ENCODE results near the gene CA10. TPM values are rescaled to one million over a fixed set of nuclear protein-coding genes. Genes with fewer than 3 reads are reported as not detected.

The CA10 gene
- polyA plus RNA-seq, 2 donors = 0.06 TPM; not detected in 1

- no peaks in the 10 kb centered on the region for H3K27me3 ChIP-seq (ENCODE audit: control insufficient read depth in 1 of 2, insufficient read depth in 2 of 2, low read length in 2 of 2)
Observed at GRCh38 chr17:51741458-51741857, 417.1 kb downstream of the CA10 start.

DNA sequence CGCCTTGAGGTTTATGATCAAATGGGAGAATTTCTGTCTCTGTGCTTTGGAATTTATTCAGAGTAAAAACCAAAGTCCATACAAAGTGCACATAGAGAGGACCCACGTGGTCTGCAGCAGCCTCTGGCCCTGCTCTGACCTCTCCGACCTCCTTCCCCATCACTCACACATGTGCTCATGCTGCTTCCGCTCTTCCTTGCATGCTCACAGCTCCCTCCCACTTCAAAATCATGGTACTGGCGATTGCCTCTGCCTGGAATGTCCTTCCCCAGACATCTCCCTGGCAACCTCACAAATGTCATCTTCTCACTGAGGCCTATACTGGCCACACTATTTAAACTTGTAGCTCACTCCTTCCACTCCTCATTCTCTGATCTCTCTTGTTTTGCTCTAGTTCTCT, 418.0 kb downstream of the CA10 start:
- Histone ChIP-seq H3K27me3 (ENCODE audit: control insufficient read depth in 1 of 2, insufficient read depth in 2 of 2, low read length in 2 of 2) (no peaks in the 10 kb centered on the region), H3K4me3 (ENCODE audit: low read depth in 1 of 2, low read length in 2 of 2) (no peak overlapping the region), H3K27ac (ENCODE audit: low read depth in 2 of 2, low read length in 1 of 2) (no peak overlapping the region), H3K36me3 (ENCODE audit: control insufficient read depth in 2 of 2, insufficient read depth in 2 of 2, low read length in 1 of 2) (no peaks in the 10 kb centered on the region), H3K4me1 (ENCODE audit: control insufficient read depth in 2 of 2, insufficient read depth in 2 of 2, low read length in 1 of 2) (no peaks in the 10 kb centered on the region), H3K9me3 (ENCODE audit: control insufficient read depth in 2 of 2, insufficient read depth in 1 of 2, low read depth in 1 of 2, low read length in 1 of 2) (no peaks in the 10 kb centered on the region)
- 64 to 69% methylated on average over 5 of the region's 5 CpGs for WGBS, 2 donors

More at GRCh38 chr17:51741458-51741857, 417.1 kb downstream of the CA10 start:
- H3K4me1 ChIP-seq (ENCODE audit: control insufficient read depth in 2 of 2, insufficient read depth in 2 of 2, low read length in 1 of 2) = no peaks in the 10 kb centered on the region
- H3K4me3 ChIP-seq (ENCODE audit: low read depth in 1 of 2, low read length in 2 of 2) = no peak overlapping the region
- no peaks in the 10 kb centered on the region for H3K9me3 ChIP-seq (ENCODE audit: control insufficient read depth in 2 of 2, insufficient read depth in 1 of 2, low read depth in 1 of 2, low read length in 1 of 2)
- no peak overlapping the region for H3K27ac ChIP-seq (ENCODE audit: low read depth in 2 of 2, low read length in 1 of 2)
- H3K36me3 ChIP-seq (ENCODE audit: control insufficient read depth in 2 of 2, insufficient read depth in 2 of 2, low read length in 1 of 2) = no peaks in the 10 kb centered on the region

DNA sequence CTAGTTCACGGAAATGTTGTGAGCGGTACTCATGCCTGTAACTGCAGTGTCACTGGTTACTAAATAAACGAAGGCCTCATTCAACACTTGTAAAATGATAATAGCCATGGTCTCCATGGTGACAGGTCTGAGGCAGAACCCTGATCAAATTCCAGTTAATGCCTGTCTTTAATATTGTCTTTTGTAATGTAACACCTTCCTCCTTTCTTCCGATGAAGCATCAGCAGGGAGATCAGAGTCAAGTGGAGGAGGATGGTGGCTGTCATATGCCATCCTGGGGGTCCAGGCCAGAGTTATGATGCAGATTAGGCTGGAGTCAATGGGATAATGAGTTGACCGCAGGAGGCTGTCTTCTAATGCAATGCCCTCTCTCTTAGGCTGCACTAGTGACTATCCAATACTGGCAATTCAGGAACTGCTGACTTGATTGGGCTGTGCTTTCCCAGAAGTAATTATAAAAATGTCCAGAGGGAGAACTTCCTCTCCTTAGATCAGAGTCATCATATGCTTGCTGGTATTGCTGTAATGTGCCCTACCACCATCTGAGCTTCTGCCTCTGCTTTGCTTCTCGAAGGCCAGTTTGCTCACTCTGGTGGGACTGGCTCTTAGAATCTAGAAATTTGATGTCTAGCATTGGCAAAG, 419.1 kb downstream of the CA10 start:
- no peak overlapping the region for H3K27ac ChIP-seq (ENCODE audit: low read depth in 2 of 2, low read length in 1 of 2)
- 65 to 74% methylated on average over 6 of the region's 6 CpGs for WGBS, 2 donors
- H3K27me3 ChIP-seq (ENCODE audit: control insufficient read depth in 1 of 2, insufficient read depth in 2 of 2, low read length in 2 of 2) = no peaks in the 10 kb centered on the region
- H3K4me3 ChIP-seq (ENCODE audit: low read depth in 1 of 2, low read length in 2 of 2) = no peak overlapping the region
- H3K36me3 ChIP-seq (ENCODE audit: control insufficient read depth in 2 of 2, insufficient read depth in 2 of 2, low read length in 1 of 2) = no peaks in the 10 kb centered on the region
- no peaks in the 10 kb centered on the region for H3K9me3 ChIP-seq (ENCODE audit: control insufficient read depth in 2 of 2, insufficient read depth in 1 of 2, low read depth in 1 of 2, low read length in 1 of 2)
- no peaks in the 10 kb centered on the region for H3K4me1 ChIP-seq (ENCODE audit: control insufficient read depth in 2 of 2, insufficient read depth in 2 of 2, low read length in 1 of 2)

- Histone ChIP-seq H3K27ac (ENCODE audit: low read depth in 2 of 2, low read length in 1 of 2) (no peak overlapping the region), H3K27me3 (ENCODE audit: control insufficient read depth in 1 of 2, insufficient read depth in 2 of 2, low read length in 2 of 2) (no peaks in the 10 kb centered on the region), H3K36me3 (ENCODE audit: control insufficient read depth in 2 of 2, insufficient read depth in 2 of 2, low read length in 1 of 2) (no peaks in the 10 kb centered on the region), H3K4me1 (ENCODE audit: control insufficient read depth in 2 of 2, insufficient read depth in 2 of 2, low read length in 1 of 2) (no peaks in the 10 kb centered on the region), H3K4me3 (ENCODE audit: low read depth in 1 of 2, low read length in 2 of 2) (no peak overlapping the region), H3K9me3 (ENCODE audit: control insufficient read depth in 2 of 2, insufficient read depth in 1 of 2, low read depth in 1 of 2, low read length in 1 of 2) (no peaks in the 10 kb centered on the region)
- WGBS, 2 donors = 61 to 80% methylated on average over 2 of the region's 2 CpGs
Observed at GRCh38 chr17:51736356-51736755, 422.2 kb downstream of the CA10 start.

DNA sequence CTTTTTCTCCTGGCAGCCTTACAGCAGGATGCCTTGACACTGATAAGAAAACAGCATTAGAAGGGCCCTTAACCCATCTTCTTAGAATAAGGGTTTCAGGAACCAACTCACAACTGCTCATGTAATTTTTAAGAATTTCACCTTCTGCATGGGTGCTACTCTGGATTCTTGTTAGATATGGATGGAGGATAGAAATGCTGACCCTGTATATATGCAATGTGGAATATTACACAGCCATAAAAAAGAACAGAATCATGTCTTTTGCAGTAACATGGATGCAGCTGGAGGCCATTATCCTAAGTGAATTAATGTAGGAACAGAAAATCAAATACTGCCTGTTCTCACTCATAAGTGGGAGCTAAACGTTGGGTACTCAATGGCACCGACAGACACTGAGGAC, 423.5 kb downstream of the CA10 start:
- Histone ChIP-seq H3K27ac (ENCODE audit: low read depth in 2 of 2, low read length in 1 of 2) (no peak overlapping the region), H3K27me3 (ENCODE audit: control insufficient read depth in 1 of 2, insufficient read depth in 2 of 2, low read length in 2 of 2) (no peaks in the 10 kb centered on the region), H3K9me3 (ENCODE audit: control insufficient read depth in 2 of 2, insufficient read depth in 1 of 2, low read depth in 1 of 2, low read length in 1 of 2) (no peaks in the 10 kb centered on the region), H3K4me3 (ENCODE audit: low read depth in 1 of 2, low read length in 2 of 2) (no peak overlapping the region), H3K36me3 (ENCODE audit: control insufficient read depth in 2 of 2, insufficient read depth in 2 of 2, low read length in 1 of 2) (no peaks in the 10 kb centered on the region), H3K4me1 (ENCODE audit: control insufficient read depth in 2 of 2, insufficient read depth in 2 of 2, low read length in 1 of 2) (no peaks in the 10 kb centered on the region)
- WGBS, 2 donors = 91 to 95% methylated on average over 2 of the region's 2 CpGs

DNA sequence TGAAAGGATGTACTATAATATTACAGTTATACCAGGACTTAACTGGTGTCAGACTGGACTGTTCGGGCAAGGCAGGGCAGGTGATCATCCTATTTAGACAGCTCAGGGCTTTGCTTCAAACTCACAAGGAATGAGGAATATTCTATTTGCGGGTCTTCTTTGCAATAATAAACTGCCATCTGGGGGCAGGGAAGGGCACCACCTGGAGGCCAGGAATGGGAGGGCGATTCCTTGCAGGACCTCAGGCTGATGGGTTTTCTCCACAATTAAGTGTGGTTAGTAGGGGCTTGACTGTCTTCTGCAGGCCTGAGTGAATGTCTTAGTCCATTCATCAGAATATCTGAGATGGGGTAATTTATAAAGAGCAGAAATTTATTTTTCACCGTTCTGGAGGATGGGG, 424.1 kb downstream of the CA10 start:
- H3K9me3 ChIP-seq (ENCODE audit: control insufficient read depth in 2 of 2, insufficient read depth in 1 of 2, low read depth in 1 of 2, low read length in 1 of 2) = no peaks in the 10 kb centered on the region
- H3K36me3 ChIP-seq (ENCODE audit: control insufficient read depth in 2 of 2, insufficient read depth in 2 of 2, low read length in 1 of 2) = no peaks in the 10 kb centered on the region
- H3K27me3 ChIP-seq (ENCODE audit: control insufficient read depth in 1 of 2, insufficient read depth in 2 of 2, low read length in 2 of 2) = no peaks in the 10 kb centered on the region
- WGBS, 2 donors = 45 to 86% methylated on average over 4 of the region's 4 CpGs
- H3K27ac ChIP-seq (ENCODE audit: low read depth in 2 of 2, low read length in 1 of 2) = no peak overlapping the region
- H3K4me3 ChIP-seq (ENCODE audit: low read depth in 1 of 2, low read length in 2 of 2) = no peak overlapping the region
- no peaks in the 10 kb centered on the region for H3K4me1 ChIP-seq (ENCODE audit: control insufficient read depth in 2 of 2, insufficient read depth in 2 of 2, low read length in 1 of 2)

- H3K27ac ChIP-seq (ENCODE audit: low read depth in 2 of 2, low read length in 1 of 2) = no peak overlapping the region
- no peaks in the 10 kb centered on the region for H3K9me3 ChIP-seq (ENCODE audit: control insufficient read depth in 2 of 2, insufficient read depth in 1 of 2, low read depth in 1 of 2, low read length in 1 of 2)
- WGBS, 2 donors = 74 to 77% methylated on average over 6 of the region's 6 CpGs
- no peaks in the 10 kb centered on the region for H3K36me3 ChIP-seq (ENCODE audit: control insufficient read depth in 2 of 2, insufficient read depth in 2 of 2, low read length in 1 of 2)
- no peaks in the 10 kb centered on the region for H3K4me1 ChIP-seq (ENCODE audit: control insufficient read depth in 2 of 2, insufficient read depth in 2 of 2, low read length in 1 of 2)
- no peaks in the 10 kb centered on the region for H3K27me3 ChIP-seq (ENCODE audit: control insufficient read depth in 1 of 2, insufficient read depth in 2 of 2, low read length in 2 of 2)
- H3K4me3 ChIP-seq (ENCODE audit: low read depth in 1 of 2, low read length in 2 of 2) = no peak overlapping the region
Observed at GRCh38 chr17:51733166-51733565, 425.3 kb downstream of the CA10 start.

GRCh38 chr17:51731941-51732722, 426.4 kb downstream of the CA10 start:
- no peak overlapping the region for H3K4me3 ChIP-seq (ENCODE audit: low read depth in 1 of 2, low read length in 2 of 2)
- WGBS, 2 donors = 65 to 70% methylated on average over 6 of the region's 6 CpGs

GRCh38 chr17:51730303-51731050, 428.0 kb downstream of the CA10 start:
- no peak overlapping the region for H3K4me3 ChIP-seq (ENCODE audit: low read depth in 1 of 2, low read length in 2 of 2)
- WGBS, 2 donors = 75 to 86% methylated on average over 4 of the region's 4 CpGs
- H3K27me3 ChIP-seq (ENCODE audit: control insufficient read depth in 1 of 2, insufficient read depth in 2 of 2, low read length in 2 of 2) = no peaks in the 10 kb centered on the region

More at GRCh38 chr17:51731941-51732722, 426.4 kb downstream of the CA10 start:
- H3K27me3 ChIP-seq (ENCODE audit: control insufficient read depth in 1 of 2, insufficient read depth in 2 of 2, low read length in 2 of 2) = no peaks in the 10 kb centered on the region
- H3K36me3 ChIP-seq (ENCODE audit: control insufficient read depth in 2 of 2, insufficient read depth in 2 of 2, low read length in 1 of 2) = no peaks in the 10 kb centered on the region
- H3K4me1 ChIP-seq (ENCODE audit: control insufficient read depth in 2 of 2, insufficient read depth in 2 of 2, low read length in 1 of 2) = no peaks in the 10 kb centered on the region
- no peaks in the 10 kb centered on the region for H3K9me3 ChIP-seq (ENCODE audit: control insufficient read depth in 2 of 2, insufficient read depth in 1 of 2, low read depth in 1 of 2, low read length in 1 of 2)
- H3K27ac ChIP-seq (ENCODE audit: low read depth in 2 of 2, low read length in 1 of 2) = no peak overlapping the region

More at GRCh38 chr17:51730303-51731050, 428.0 kb downstream of the CA10 start:
- H3K27ac ChIP-seq (ENCODE audit: low read depth in 2 of 2, low read length in 1 of 2) = no peak overlapping the region
- no peaks in the 10 kb centered on the region for H3K9me3 ChIP-seq (ENCODE audit: control insufficient read depth in 2 of 2, insufficient read depth in 1 of 2, low read depth in 1 of 2, low read length in 1 of 2)
- no peaks in the 10 kb centered on the region for H3K4me1 ChIP-seq (ENCODE audit: control insufficient read depth in 2 of 2, insufficient read depth in 2 of 2, low read length in 1 of 2)
- H3K36me3 ChIP-seq (ENCODE audit: control insufficient read depth in 2 of 2, insufficient read depth in 2 of 2, low read length in 1 of 2) = no peaks in the 10 kb centered on the region
